Trophoblast cell (in vitro differentiated cells and primary cell): ENCODE data around the gene MSANTD4.

Experiments used
- DNase-seq, 2 donors: peaks; one replicate each; pipeline ENCODE4 v3.0.0-alpha.2; 2016
- H2AFZ ChIP-seq: 2 replicates; pipeline ENCODE4 v1.6.1; 2013; ENCODE audit warnings: low read length, moderate library complexity, mild to moderate bottlenecking; ENCODE audit not compliant: insufficient read depth, poor library complexity
- H2AK5ac ChIP-seq: 2 replicates; pipeline ENCODE4 v1.6.1; 2013; ENCODE audit warnings: mild to moderate bottlenecking, low read length
- H2BK120ac ChIP-seq: 2 replicates; pipeline ENCODE4 v1.6.1; 2013; ENCODE audit warnings: low read length, mild to moderate bottlenecking, moderate library complexity; ENCODE audit not compliant: insufficient read depth, poor library complexity
- H2BK12ac ChIP-seq: 2 replicates; pipeline ENCODE4 v1.6.1; 2013; ENCODE audit warnings: mild to moderate bottlenecking, low read length, moderate library complexity
- H2BK5ac ChIP-seq: 2 replicates; pipeline ENCODE4 v1.6.1; 2013; ENCODE audit warnings: low read length, low read depth, moderate library complexity, mild to moderate bottlenecking; ENCODE audit not compliant: poor library complexity
- H3K14ac ChIP-seq: 2 replicates; pipeline ENCODE4 v1.6.1; 2013; ENCODE audit warnings: mild to moderate bottlenecking, low read length
- H3K18ac ChIP-seq: 2 replicates; pipeline ENCODE4 v1.6.1; 2013; ENCODE audit warnings: mild to moderate bottlenecking, low read length
- H3K23ac ChIP-seq: 2 replicates; pipeline ENCODE4 v1.6.1; 2013; ENCODE audit warnings: low read length
- H3K27ac ChIP-seq: 2 replicates; pipeline ENCODE4 v1.5.1; 2013; ENCODE audit warnings: low read depth, mild to moderate bottlenecking, inconsistent platforms, low read length, moderate library complexity
- H3K27me3 ChIP-seq: 2 replicates; pipeline ENCODE4 v1.6.1; 2013; ENCODE audit warnings: inconsistent platforms, mild to moderate bottlenecking, low read length, moderate library complexity; ENCODE audit not compliant: insufficient read depth
- H3K36me3 ChIP-seq, 2 experiments: 1 replicate in 1 of 2; 2 replicates in 1 of 2; pipeline ENCODE4 v1.6.1; 2013; ENCODE audit warnings: low read length in 2 of 2, mild to moderate bottlenecking in 2 of 2, moderate library complexity in 1 of 2; ENCODE audit not compliant: insufficient read depth in 2 of 2, control insufficient read depth in 1 of 2
- H3K4ac ChIP-seq: 2 replicates; pipeline ENCODE4 v1.6.1; 2013; ENCODE audit warnings: low read depth, mild to moderate bottlenecking, low read length, moderate library complexity
- H3K4me1 ChIP-seq, 2 experiments: 1 replicate in 1 of 2; 2 replicates in 1 of 2; pipeline ENCODE4 v1.6.1; 2013; ENCODE audit warnings: low read length in 2 of 2, mild to moderate bottlenecking in 2 of 2, moderate library complexity in 1 of 2; ENCODE audit not compliant: insufficient read depth in 2 of 2, control insufficient read depth in 1 of 2
- H3K4me2 ChIP-seq: 2 replicates; pipeline ENCODE4 v1.6.1; 2013; ENCODE audit warnings: inconsistent platforms, mild to moderate bottlenecking, low read length, moderate library complexity
- H3K4me3 ChIP-seq: 2 replicates; pipeline ENCODE4 v1.5.1; 2013; ENCODE audit warnings: mild to moderate bottlenecking, low read depth, low read length, inconsistent platforms
- H3K79me1 ChIP-seq: one replicate; pipeline ENCODE4 v1.6.1; 2013; ENCODE audit warnings: low read length
- H3K79me2 ChIP-seq: 2 replicates; pipeline ENCODE4 v1.6.1; 2013; ENCODE audit warnings: low read length, mild to moderate bottlenecking; ENCODE audit not compliant: control insufficient read depth, insufficient read depth, poor library complexity
- H3K9ac ChIP-seq: 2 replicates; pipeline ENCODE4 v1.6.1; 2013; ENCODE audit warnings: mild to moderate bottlenecking, low read length
- H3K9me3 ChIP-seq: 2 replicates; pipeline ENCODE4 v1.6.1; 2013; ENCODE audit warnings: low read depth, mild to moderate bottlenecking, control low read depth, inconsistent platforms, low read length; ENCODE audit not compliant: insufficient read depth
- H4K12ac ChIP-seq: 2 replicates; pipeline ENCODE4 v1.6.1; 2013; ENCODE audit warnings: low read depth, mild to moderate bottlenecking, low read length, moderate library complexity
- H4K8ac ChIP-seq: 2 replicates; pipeline ENCODE4 v1.6.1; 2013; ENCODE audit warnings: low read depth, mild to moderate bottlenecking, low read length, moderate library complexity
- H4K91ac ChIP-seq: one replicate; pipeline ENCODE4 v1.6.1; 2013; ENCODE audit warnings: low read depth, mild to moderate bottlenecking, low read length, moderate library complexity
- WGBS: extraction: QIAGEN DNeasy Blood & Tissue Kit; methylation state at CpG from one replicate; pipeline ENCODE4 v1.1.7; 2013; ENCODE audit warnings: missing lambda C conversion rate; ENCODE audit not compliant: insufficient read length, insufficient coverage; ENCODE audit errors: extremely low coverage; 5-methylcytosine and 5-hydroxymethylcytosine counted together

The MSANTD4 gene

GRCh38 chr11:106021181-106021966 is 666 bp downstream of the MSANTD4 start:
- no peak overlapping the region for H2BK120ac ChIP-seq
- WGBS = no CpG with 5 or more reads among the region's 18 CpGs
- peak overlapping the region; percentile 47 for H3K9ac ChIP-seq
- peak overlapping the region; percentile 58 for H4K91ac ChIP-seq
- H3K18ac ChIP-seq = peak overlapping the region; percentile 18
- H3K23ac ChIP-seq = no peak overlapping the region
- peak overlapping the region; percentile 97 for H3K4me3 ChIP-seq
- no peak overlapping the region for H2AK5ac ChIP-seq
- H3K79me1 ChIP-seq = peaks cover 4% of the 10 kb centered on the region
- H4K12ac ChIP-seq = peak overlapping the region; percentile 55
- H4K8ac ChIP-seq = peak overlapping the region; percentile 85
- H3K27ac ChIP-seq = no peak overlapping the region
- DNase-seq = peak in 1 of 2 donors; percentile 16
- peak overlapping the region; percentile 91 for H2AFZ ChIP-seq
- no peaks in the 10 kb centered on the region for H3K36me3 ChIP-seq
- no peak overlapping the region for H2BK12ac ChIP-seq
- H3K27me3 ChIP-seq = no peaks in the 10 kb centered on the region
- H3K14ac ChIP-seq = peak overlapping the region; percentile 50
- no peaks in the 10 kb centered on the region for H3K4me1 ChIP-seq
- peak overlapping the region; percentile 90 for H3K4me2 ChIP-seq
- peaks cover 4% of the 10 kb centered on the region for H3K79me2 ChIP-seq
- peak overlapping the region; percentile 42 for H3K4ac ChIP-seq
- no peaks in the 10 kb centered on the region for H3K9me3 ChIP-seq
- peak overlapping the region; percentile 1 for H2BK5ac ChIP-seq

GRCh38 chr11:106017093-106017492 is 4.9 kb downstream of the MSANTD4 start:
- H2BK12ac ChIP-seq = no peak overlapping the region
- no peak overlapping the region for H4K91ac ChIP-seq
- no peak overlapping the region for H3K14ac ChIP-seq
- H3K9ac ChIP-seq = no peak overlapping the region
- no peak overlapping the region for H3K4me3 ChIP-seq
- H3K4me1 ChIP-seq = no peaks in the 10 kb centered on the region
- no peak overlapping the region for H3K4ac ChIP-seq
- peaks cover 4% of the 10 kb centered on the region for H3K79me2 ChIP-seq
- no peak overlapping the region for H3K4me2 ChIP-seq
- H3K18ac ChIP-seq = no peak overlapping the region
- H2AK5ac ChIP-seq = no peak overlapping the region
- peaks cover 4% of the 10 kb centered on the region for H3K79me1 ChIP-seq
- no peaks in the 10 kb centered on the region for H3K27me3 ChIP-seq
- no peak overlapping the region for H2AFZ ChIP-seq
- H4K12ac ChIP-seq = no peak overlapping the region
- no peak overlapping the region for H3K27ac ChIP-seq
- H3K9me3 ChIP-seq = no peaks in the 10 kb centered on the region
- DNase-seq = no peak
- H3K36me3 ChIP-seq = no peaks in the 10 kb centered on the region
- no peak overlapping the region for H4K8ac ChIP-seq
- H3K23ac ChIP-seq = no peak overlapping the region
- H2BK5ac ChIP-seq = no peak overlapping the region
- H2BK120ac ChIP-seq = no peak overlapping the region
- no CpG with 5 or more reads among the region's 2 CpGs for WGBS

GRCh38 chr11:106015066-106015465 is 7.0 kb downstream of the MSANTD4 start:
- Histone ChIP-seq H3K36me3 (peaks cover 0 to 4% of the 10 kb centered on the region in 2 experiments), H3K79me1 (no peaks in the 10 kb centered on the region), H3K9ac (no peak overlapping the region), H2AK5ac (no peak overlapping the region), H2BK120ac (no peak overlapping the region), H2AFZ (no peak overlapping the region), H3K9me3 (no peaks in the 10 kb centered on the region), H2BK12ac (no peak overlapping the region), H3K4me1 (no peaks in the 10 kb centered on the region), H4K12ac (no peak overlapping the region), H3K4me3 (no peak overlapping the region), H3K79me2 (no peaks in the 10 kb centered on the region), H2BK5ac (no peak overlapping the region), H4K8ac (no peak overlapping the region), H3K14ac (no peak overlapping the region), H3K27me3 (no peaks in the 10 kb centered on the region), H3K27ac (no peak overlapping the region), H3K18ac (no peak overlapping the region), H3K23ac (no peak overlapping the region), H4K91ac (no peak overlapping the region), H3K4ac (no peak overlapping the region), H3K4me2 (no peak overlapping the region)
- WGBS = no CpG with 5 or more reads among the region's 2 CpGs
- no peak for DNase-seq

- H2BK12ac ChIP-seq = no peak overlapping the region
- no peak for DNase-seq
- H3K14ac ChIP-seq = no peak overlapping the region
- no peak overlapping the region for H4K8ac ChIP-seq
- H3K27me3 ChIP-seq = no peaks in the 10 kb centered on the region
- no peak overlapping the region for H3K4me3 ChIP-seq
- H2BK5ac ChIP-seq = no peak overlapping the region
- H2AFZ ChIP-seq = no peak overlapping the region
- no peak overlapping the region for H4K12ac ChIP-seq
- no peaks in the 10 kb centered on the region for H3K79me1 ChIP-seq
- no peaks in the 10 kb centered on the region for H3K9me3 ChIP-seq
- no CpG with 5 or more reads among the region's 2 CpGs for WGBS
- no peak overlapping the region for H4K91ac ChIP-seq
- H2AK5ac ChIP-seq = no peak overlapping the region
- H2BK120ac ChIP-seq = no peak overlapping the region
- H3K36me3 ChIP-seq = peaks cover 2 to 6% of the 10 kb centered on the region in 2 experiments
- no peak overlapping the region for H3K9ac ChIP-seq
- no peak overlapping the region for H3K27ac ChIP-seq
- H3K23ac ChIP-seq = no peak overlapping the region
- no peak overlapping the region for H3K18ac ChIP-seq
- H3K79me2 ChIP-seq = no peaks in the 10 kb centered on the region
- no peak overlapping the region for H3K4ac ChIP-seq
- no peaks in the 10 kb centered on the region for H3K4me1 ChIP-seq
- H3K4me2 ChIP-seq = no peak overlapping the region
Measured at GRCh38 chr11:106014620-106015019, 7.4 kb downstream of the MSANTD4 start.
